Stomach (tissue), 4 donors: ENCODE data around the gene TERB2.
"Not testable (repeated sequence)": the region's sequence is repeated elsewhere in the genome, so short reads cannot be mapped to it uniquely, and the experiment has no call there.

Experiments
- CTCF ChIP-seq, 7 experiments: fragments of 450-650 bp in 4 of 7; fragments of 200-600 bp in 3 of 7; sonication (generic) in 3 of 7; IDR thresholded peaks; one replicate each; pipeline ENCODE4 v1.5.1; 2016 to 2019; ENCODE audit warnings: antibody characterized with exemption in 7 of 7, control low read depth in 2 of 7, mild to moderate bottlenecking in 1 of 7
- POLR2A ChIP-seq, 4 donors: fragments of 450-650 bp; IDR thresholded peaks; one replicate each; pipeline ENCODE4 v1.6.1; 2016; ENCODE audit warnings: antibody characterized with exemption in 4 of 4, control low read depth in 2 of 4, mild to moderate bottlenecking in 1 of 4, moderate library complexity in 1 of 4
- POLR2AphosphoS5 ChIP-seq, 3 donors: sonication (generic); formaldehyde crosslinking; IDR thresholded peaks; one replicate each; pipeline ENCODE4 v1.6.1; 2016; ENCODE audit warnings: antibody characterized with exemption in 3 of 3

- TF ChIP-seq POLR2AphosphoS5, POLR2A, CTCF (IDR thresholded peaks at IDR 0.05): not testable (repeated sequence)
These were observed 68.2 kb downstream of the TERB2 start for GRCh38 chr15:45024649-45025048.
